H9 (cell line): ENCODE results near the gene PGLYRP3. TPM values are rescaled to one million over a fixed set of nuclear protein-coding genes. Genes with fewer than 3 reads are reported as not detected.

Experiments used
- DNase-seq: peaks from one replicate; pipeline ENCODE4 v3.0.0-alpha.2; 2017
- H2AFZ ChIP-seq: one replicate; pipeline ENCODE4 v1.6.1; 2013; ENCODE audit warnings: mild to moderate bottlenecking, low read length, control low read depth, moderate library complexity
- H2AK5ac ChIP-seq: 2 replicates; pipeline ENCODE4 v1.6.1; 2013; ENCODE audit warnings: low read length, control low read depth, mixed read lengths; ENCODE audit not compliant: insufficient read length
- H2BK120ac ChIP-seq: one replicate; pipeline ENCODE4 v1.6.1; 2013; ENCODE audit warnings: low read depth, mild to moderate bottlenecking, low read length, control low read depth, inconsistent platforms; ENCODE audit not compliant: poor library complexity, severe bottlenecking
- H2BK12ac ChIP-seq: 2 replicates; pipeline ENCODE4 v1.6.1; 2013; ENCODE audit warnings: low read length, control low read depth, mixed read lengths, low read depth; ENCODE audit not compliant: insufficient read length
- H2BK15ac ChIP-seq: 2 replicates; pipeline ENCODE4 v1.6.1; 2013; ENCODE audit warnings: low read depth, low read length, control low read depth
- H2BK20ac ChIP-seq: one replicate; pipeline ENCODE4 v1.6.1; 2013; ENCODE audit warnings: low read depth, mild to moderate bottlenecking, low read length, control low read depth, inconsistent platforms; ENCODE audit not compliant: poor library complexity, severe bottlenecking
- H2BK5ac ChIP-seq: 2 replicates; pipeline ENCODE4 v1.6.1; 2013; ENCODE audit warnings: low read length, control low read depth, mixed read lengths; ENCODE audit not compliant: insufficient read length
- H3K14ac ChIP-seq: 2 replicates; pipeline ENCODE4 v1.6.1; 2013; ENCODE audit warnings: low read length, control low read depth; ENCODE audit not compliant: insufficient read depth
- H3K18ac ChIP-seq: 2 replicates; pipeline ENCODE4 v1.6.1; 2013; ENCODE audit warnings: low read depth, mild to moderate bottlenecking, mixed read lengths, low read length, control low read depth; ENCODE audit not compliant: insufficient read length
- H3K23ac ChIP-seq: 2 replicates; pipeline ENCODE4 v1.6.1; 2013; ENCODE audit warnings: low read length, control low read depth, mixed read lengths, low read depth; ENCODE audit not compliant: insufficient read length
- H3K23me2 ChIP-seq: 2 replicates; pipeline ENCODE4 v1.6.1; 2013; ENCODE audit warnings: low read depth, mild to moderate bottlenecking, mixed read lengths, low read length, control low read depth; ENCODE audit not compliant: insufficient read length, poor library complexity, severe bottlenecking
- H3K27ac ChIP-seq: 2 replicates; pipeline ENCODE4 v1.5.1; 2013; ENCODE audit warnings: low read length, control low read depth, mixed read lengths, low read depth; ENCODE audit not compliant: insufficient read length
- H3K27me3 ChIP-seq: 2 replicates; pipeline ENCODE4 v1.6.1; 2013; ENCODE audit warnings: low read length, control low read depth, inconsistent platforms; ENCODE audit not compliant: insufficient read depth
- H3K4ac ChIP-seq: 2 replicates; pipeline ENCODE4 v1.6.1; 2013; ENCODE audit warnings: low read depth, mild to moderate bottlenecking, control low read depth, inconsistent platforms, low read length, moderate library complexity
- H3K4me1 ChIP-seq: 2 replicates; pipeline ENCODE4 v1.6.1; 2013; ENCODE audit warnings: low read length, control low read depth, inconsistent platforms; ENCODE audit not compliant: insufficient read depth
- H3K4me2 ChIP-seq: 2 replicates; pipeline ENCODE4 v1.6.1; 2013; ENCODE audit warnings: low read length, control low read depth, mixed read lengths; ENCODE audit not compliant: insufficient read length, insufficient read depth
- H3K56ac ChIP-seq: 2 replicates; pipeline ENCODE4 v1.6.1; 2013; ENCODE audit warnings: low read depth, mild to moderate bottlenecking, mixed read lengths, low read length, control low read depth; ENCODE audit not compliant: insufficient read length
- H3K79me1 ChIP-seq: 2 replicates; pipeline ENCODE4 v1.6.1; 2013; ENCODE audit warnings: low read depth, mild to moderate bottlenecking, moderate library complexity, low read length, control low read depth, inconsistent platforms; ENCODE audit not compliant: insufficient read depth, poor library complexity, severe bottlenecking
- H3K79me2 ChIP-seq: 2 replicates; pipeline ENCODE4 v1.6.1; 2013; ENCODE audit warnings: low read length, control low read depth, inconsistent platforms; ENCODE audit not compliant: insufficient read depth
- H3K9ac ChIP-seq: 2 replicates; pipeline ENCODE4 v1.6.1; 2013; ENCODE audit warnings: low read length, control low read depth, mixed read lengths; ENCODE audit not compliant: insufficient read length; ENCODE audit errors: extremely low read depth
- H3K9me3 ChIP-seq: one replicate; pipeline ENCODE4 v1.6.1; 2013; ENCODE audit warnings: low read depth, low read length, inconsistent platforms; ENCODE audit not compliant: control insufficient read depth
- H3T11ph ChIP-seq: one replicate; pipeline ENCODE4 v1.6.1; 2013; ENCODE audit warnings: mild to moderate bottlenecking, low read length, control low read depth, inconsistent platforms
- H4K20me1 ChIP-seq: one replicate; pipeline ENCODE4 v1.6.1; 2013; ENCODE audit not compliant: control insufficient read depth, insufficient read length, insufficient read depth
- H4K5ac ChIP-seq: 2 replicates; pipeline ENCODE4 v1.6.1; 2013; ENCODE audit warnings: low read depth, mild to moderate bottlenecking, mixed read lengths, low read length, control low read depth; ENCODE audit not compliant: insufficient read length
- H4K8ac ChIP-seq: replicated peaks from 2 replicates; pipeline ENCODE4 v1.6.1; 2013; ENCODE audit warnings: low read length, control low read depth, mixed read lengths, low read depth; ENCODE audit not compliant: insufficient read length
- H4K91ac ChIP-seq: 2 replicates; pipeline ENCODE4 v1.6.1; 2013; ENCODE audit warnings: low read depth, mild to moderate bottlenecking, moderate library complexity, mixed read lengths, low read length, control low read depth; ENCODE audit not compliant: insufficient read length
- H3K27ac Mint-ChIP-seq, 3 experiments: 2 replicates in 2 of 3; 3 replicates in 1 of 3; pipeline ENCODE4 v1.8.0; 2020 to 2021; ENCODE audit warnings: mixed read lengths in 3 of 3, mild to moderate bottlenecking in 1 of 3, moderate library complexity in 1 of 3
- H3K27me3 Mint-ChIP-seq: 2 replicates; pipeline ENCODE4 v1.8.0; 2021; ENCODE audit warnings: low read depth, mild to moderate bottlenecking, moderate library complexity, mixed read lengths
- H3K36me3 Mint-ChIP-seq, 3 experiments: 2 replicates in 2 of 3; 3 replicates in 1 of 3; pipeline ENCODE4 v1.8.0; 2020 to 2021; ENCODE audit warnings: low read depth in 3 of 3, mixed read lengths in 3 of 3; ENCODE audit not compliant: insufficient read depth in 1 of 3
- H3K4me1 Mint-ChIP-seq, 2 experiments: 2 replicates each; pipeline ENCODE4 v1.8.0; 2020; ENCODE audit warnings: mixed read lengths in 2 of 2
- H3K4me3 Mint-ChIP-seq, 2 experiments: 2 replicates in 1 of 2; 3 replicates in 1 of 2; pipeline ENCODE4 v1.8.0; 2020 to 2021; ENCODE audit warnings: mild to moderate bottlenecking in 2 of 2, mixed read lengths in 2 of 2, moderate library complexity in 1 of 2
- H3K9me3 Mint-ChIP-seq, 2 experiments: 2 replicates in 1 of 2; 3 replicates in 1 of 2; pipeline ENCODE4 v1.8.0; 2020; ENCODE audit warnings: mild to moderate bottlenecking in 2 of 2, mixed read lengths in 2 of 2, moderate library complexity in 1 of 2
- WGBS: extraction: QIAGEN DNeasy Blood & Tissue Kit; methylation state at CpG from one replicate; pipeline ENCODE4 v1.1.7; 2013; ENCODE audit warnings: missing lambda C conversion rate, low lambda C conversion rate, mixed read lengths; ENCODE audit not compliant: insufficient read length; ENCODE audit errors: extremely low coverage; 5-methylcytosine and 5-hydroxymethylcytosine counted together
- long read RNA-seq: library from polyadenylated mRNA; unstranded; transcript quantifications from one replicate; pipeline ENCODE4 v2.0.0, GENCODE V29; 2020
- total RNA-seq: library from RNA; stranded (reverse); gene quantifications from 2 replicates; pipeline ENCODE4 v1.2.1, GENCODE V29; 2021
- TF ChIP-seq, protein P1 (sequence below): fragments of 200-600 bp; sonication (generic); conservative IDR thresholded peaks from 3 replicates; pipeline ENCODE4 v1.8.0; 2021; ENCODE audit warnings: antibody characterized with exemption, mild to moderate bottlenecking

Gene PGLYRP3, protein sequence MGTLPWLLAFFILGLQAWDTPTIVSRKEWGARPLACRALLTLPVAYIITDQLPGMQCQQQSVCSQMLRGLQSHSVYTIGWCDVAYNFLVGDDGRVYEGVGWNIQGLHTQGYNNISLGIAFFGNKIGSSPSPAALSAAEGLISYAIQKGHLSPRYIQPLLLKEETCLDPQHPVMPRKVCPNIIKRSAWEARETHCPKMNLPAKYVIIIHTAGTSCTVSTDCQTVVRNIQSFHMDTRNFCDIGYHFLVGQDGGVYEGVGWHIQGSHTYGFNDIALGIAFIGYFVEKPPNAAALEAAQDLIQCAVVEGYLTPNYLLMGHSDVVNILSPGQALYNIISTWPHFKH
- not detected in 2 replicates for total RNA-seq
- long read RNA-seq = 0 reads

DNA sequence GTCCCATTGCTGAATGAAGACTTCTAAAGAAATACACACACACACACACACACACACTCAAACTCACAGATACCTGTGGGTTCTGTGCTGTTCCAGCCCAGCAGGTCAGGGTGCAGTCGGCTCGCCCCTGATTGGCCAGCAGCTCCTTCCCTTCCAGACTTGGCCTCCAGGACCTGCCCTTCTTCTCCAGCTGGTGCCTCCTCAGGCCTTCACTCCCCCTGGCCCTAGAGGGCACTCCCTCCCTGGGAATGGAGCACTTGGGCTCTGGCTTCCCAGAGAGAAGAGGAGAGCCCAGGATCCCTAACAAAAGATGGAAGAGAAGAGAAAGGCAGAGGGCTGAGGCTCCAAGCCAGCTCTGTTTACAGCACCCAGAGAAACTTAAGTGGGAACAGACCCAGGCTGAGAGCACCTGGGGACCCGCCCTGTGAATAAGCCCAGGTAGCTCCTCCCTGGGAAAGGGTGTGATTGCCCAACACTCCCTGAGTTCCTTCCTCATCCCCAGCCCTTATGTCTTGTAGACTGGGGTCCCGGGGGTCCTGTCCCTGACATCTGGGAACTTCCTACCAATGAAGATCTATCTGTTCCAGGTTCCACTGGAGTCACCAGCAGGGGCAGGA, at the start of gene PGLYRP3:
Gene PGLYRP3 (minus strand): TSS at position 383 of the 617 bp plus-strand sequence. CDS start 2,287 bp downstream, outside the sequence.
- WGBS = no CpG with 5 or more reads among the region's 4 CpGs
- Mint-ChIP-seq H3K36me3 (no peaks in the 10 kb centered on the region), H3K9me3 (peaks cover 5% of the 10 kb centered on the region in 2 experiments; a peak in 4 of 5 replicates), H3K4me1 (no peaks in the 10 kb centered on the region; a peak in 1 of 4 replicates), H3K27ac (no peak within 1 kb of the TSS; a peak in 1 of 7 replicates), H3K4me3 (no peak within 1 kb of the TSS), H3K27me3 (peaks cover 22% of the 10 kb centered on the region)
- Histone ChIP-seq H4K5ac (no peak within 1 kb of the TSS), H3K4me2 (no peak within 1 kb of the TSS), H4K20me1 (no peaks in the 10 kb centered on the region), H3K79me1 (no peaks in the 10 kb centered on the region), H3K79me2 (no peaks in the 10 kb centered on the region), H3K4ac (no peak within 1 kb of the TSS), H3K18ac (no peak within 1 kb of the TSS), H2AK5ac (no peak within 1 kb of the TSS), H3K23ac (no peak within 1 kb of the TSS), H2BK5ac (no peak within 1 kb of the TSS), H3T11ph (no peak within 1 kb of the TSS), H3K9me3 (no peaks in the 10 kb centered on the region), H4K8ac (no peak within 1 kb of the TSS), H4K91ac (no peak within 1 kb of the TSS), H2BK12ac (no peak within 1 kb of the TSS), H3K27me3 (no peaks in the 10 kb centered on the region), H2BK120ac (no peak within 1 kb of the TSS), H3K27ac (no peak within 1 kb of the TSS), H2BK20ac (no peak within 1 kb of the TSS), H3K4me1 (no peaks in the 10 kb centered on the region), H3K23me2 (no peaks in the 10 kb centered on the region), H2AFZ (no peak within 1 kb of the TSS), H3K9ac (no peak within 1 kb of the TSS), H2BK15ac (no peak within 1 kb of the TSS), H3K56ac (no peak within 1 kb of the TSS), H3K14ac (no peak within 1 kb of the TSS)
- TF ChIP-seq, protein P1, sequence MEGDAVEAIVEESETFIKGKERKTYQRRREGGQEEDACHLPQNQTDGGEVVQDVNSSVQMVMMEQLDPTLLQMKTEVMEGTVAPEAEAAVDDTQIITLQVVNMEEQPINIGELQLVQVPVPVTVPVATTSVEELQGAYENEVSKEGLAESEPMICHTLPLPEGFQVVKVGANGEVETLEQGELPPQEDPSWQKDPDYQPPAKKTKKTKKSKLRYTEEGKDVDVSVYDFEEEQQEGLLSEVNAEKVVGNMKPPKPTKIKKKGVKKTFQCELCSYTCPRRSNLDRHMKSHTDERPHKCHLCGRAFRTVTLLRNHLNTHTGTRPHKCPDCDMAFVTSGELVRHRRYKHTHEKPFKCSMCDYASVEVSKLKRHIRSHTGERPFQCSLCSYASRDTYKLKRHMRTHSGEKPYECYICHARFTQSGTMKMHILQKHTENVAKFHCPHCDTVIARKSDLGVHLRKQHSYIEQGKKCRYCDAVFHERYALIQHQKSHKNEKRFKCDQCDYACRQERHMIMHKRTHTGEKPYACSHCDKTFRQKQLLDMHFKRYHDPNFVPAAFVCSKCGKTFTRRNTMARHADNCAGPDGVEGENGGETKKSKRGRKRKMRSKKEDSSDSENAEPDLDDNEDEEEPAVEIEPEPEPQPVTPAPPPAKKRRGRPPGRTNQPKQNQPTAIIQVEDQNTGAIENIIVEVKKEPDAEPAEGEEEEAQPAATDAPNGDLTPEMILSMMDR = peak; percentile 33; the same call in 1 of the 3 replicates
- peak; percentile 47 for DNase-seq
